Stomach (tissue), 9 donors: ENCODE results near the gene WDR7. TPM values are rescaled to one million over a fixed set of nuclear protein-coding genes. Genes with fewer than 3 reads are reported as not detected.

ENCODE experiments used
- DNase-seq, 2 donors: peaks; one replicate each; pipeline versions ENCODE4 v3.0.0 to v3.0.0-alpha.2; 2013 to 2019
- H3K27ac ChIP-seq, 5 donors: fragments of 200-600 bp in 4 of 5; sonication (generic) in 4 of 5; one replicate each; pipeline ENCODE4 v1.5.1; 2013 to 2019; ENCODE audit warnings: mild to moderate bottlenecking in 1 of 5, moderate library complexity in 1 of 5
- H3K27me3 ChIP-seq, 3 donors: fragments of 200-600 bp; sonication (generic); one replicate each; pipeline ENCODE4 v1.5.1; 2017 to 2019; ENCODE audit warnings: mixed run types in 1 of 3
- H3K36me3 ChIP-seq, 4 donors: fragments of 200-600 bp; sonication (generic); 1 replicate in 3 of 4; 2 replicates in 1 of 4; pipeline ENCODE4 v1.5.1; 2016 to 2019
- H3K4me1 ChIP-seq, 4 donors: fragments of 200-600 bp; sonication (generic); one replicate each; pipeline ENCODE4 v1.5.1; 2016 to 2019
- H3K4me3 ChIP-seq, 4 donors: fragments of 200-600 bp; sonication (generic) in 3 of 4; one replicate each; pipeline ENCODE4 v1.5.1; 2016 to 2019; ENCODE audit warnings: mild to moderate bottlenecking in 1 of 4
- H3K9me3 ChIP-seq, 4 donors: fragments of 200-600 bp; sonication (generic); one replicate each; pipeline ENCODE4 v1.5.1; 2016 to 2019
- CTCF ChIP-seq, 7 experiments: fragments of 450-650 bp in 4 of 7; fragments of 200-600 bp in 3 of 7; sonication (generic) in 3 of 7; IDR thresholded peaks; one replicate each; pipeline ENCODE4 v1.5.1; 2016 to 2019; ENCODE audit warnings: antibody characterized with exemption in 7 of 7, control low read depth in 2 of 7, mild to moderate bottlenecking in 1 of 7
- EP300 ChIP-seq: sonication (generic); formaldehyde crosslinking; IDR thresholded peaks from one replicate; pipeline ENCODE4 v1.6.1; 2017; ENCODE audit warnings: antibody characterized with exemption
- POLR2A ChIP-seq, 4 donors: fragments of 450-650 bp; IDR thresholded peaks; one replicate each; pipeline ENCODE4 v1.6.1; 2016; ENCODE audit warnings: antibody characterized with exemption in 4 of 4, control low read depth in 2 of 4, mild to moderate bottlenecking in 1 of 4, moderate library complexity in 1 of 4
- POLR2AphosphoS5 ChIP-seq, 3 donors: sonication (generic); formaldehyde crosslinking; IDR thresholded peaks; one replicate each; pipeline ENCODE4 v1.6.1; 2016; ENCODE audit warnings: antibody characterized with exemption in 3 of 3
- WGBS, 5 donors: extraction: QIAGEN DNeasy Blood & Tissue Kit in 3 of 5; methylation state at CpG; one replicate each; pipeline versions ENCODE4 v1.1.5 to v1.1.7; 2013 to 2018; 5-methylcytosine and 5-hydroxymethylcytosine counted together
- intact Hi-C: fragments of 100-400 bp; cut with DNase I; formaldehyde crosslinking; loops from one replicate; pipeline ENCODE4 v1.15.1; 2023; ENCODE audit warnings: low total_unique reads
- polyA plus RNA-seq, 3 donors: library from polyadenylated mRNA; stranded (reverse); fragments of 200-250 nt; gene quantifications; one replicate each; pipeline ENCODE4 v1.2.3, GENCODE V29; 2013
- total RNA-seq, 5 donors: library from RNA; depleted of rRNA; stranded (reverse); fragments of >200 nt; gene quantifications; one replicate each; pipeline versions ENCODE4 v1.1.0 to v1.2.3, GENCODE V29; 2014 to 2016
- donor health status: healthy with polysubstance abuse.
- donor health status: Bipolar disorder and iron deficiency.
- donor health status: healthy.

WDR7 gene
- total and polyA plus RNA-seq, 8 donors: 1.7 to 250 (median 47.2) TPM

GRCh38 chr18:56997200-56997599 lies 346.0 kb downstream of the WDR7 start:
- H3K4me3 ChIP-seq: no peak overlapping the region
- H3K36me3 ChIP-seq: no peaks in the 10 kb centered on the region
- H3K4me1 ChIP-seq: no peaks in the 10 kb centered on the region
- H3K27me3 ChIP-seq: no peaks in the 10 kb centered on the region
- 40 to 68% (median 56%) methylated on average over 2 of the region's 2 CpGs for WGBS, 5 donors
- H3K27ac ChIP-seq: no peak overlapping the region
- no peak for DNase-seq
- intact Hi-C loops: no loop called here
- no peaks in the 10 kb centered on the region for H3K9me3 ChIP-seq
- TF ChIP-seq CTCF (IDR thresholded peaks at IDR 0.05) (no peak), EP300 (no peak), POLR2AphosphoS5 (IDR thresholded peaks at IDR 0.05) (no peak), POLR2A (IDR thresholded peaks at IDR 0.05) (no peak)

- no peak overlapping the region for H3K4me3 ChIP-seq
- WGBS, 5 donors: 92 to 96% (median 95%) methylated on average over 3 of the region's 3 CpGs
- H3K9me3 ChIP-seq: no peaks in the 10 kb centered on the region
- no peak for DNase-seq
- H3K36me3 ChIP-seq: no peaks in the 10 kb centered on the region
- no peak overlapping the region for H3K27ac ChIP-seq
- intact Hi-C loops: no loop called here
- peaks cover 0 to 25% (median 17%) of the 10 kb centered on the region in 4 donors for H3K4me1 ChIP-seq
- no peaks in the 10 kb centered on the region for H3K27me3 ChIP-seq
- TF ChIP-seq CTCF (IDR thresholded peaks at IDR 0.05) (no peak), POLR2A (IDR thresholded peaks at IDR 0.05) (no peak), EP300 (no peak), POLR2AphosphoS5 (IDR thresholded peaks at IDR 0.05) (no peak)
Measured at GRCh38 chr18:56999823-57000222, 348.7 kb downstream of the WDR7 start.

- no peaks in the 10 kb centered on the region for H3K36me3 ChIP-seq
- WGBS, 5 donors: 49 to 61% (median 59%) methylated on average over 2 of the region's 2 CpGs
- no peaks in the 10 kb centered on the region for H3K9me3 ChIP-seq
- H3K27me3 ChIP-seq: no peaks in the 10 kb centered on the region
- no peak overlapping the region for H3K27ac ChIP-seq
- H3K4me3 ChIP-seq: no peak overlapping the region
- peaks cover 0 to 31% (median 19%) of the 10 kb centered on the region in 4 donors for H3K4me1 ChIP-seq
- no peak for DNase-seq
- TF ChIP-seq POLR2AphosphoS5 (IDR thresholded peaks at IDR 0.05) (no peak), EP300 (no peak), POLR2A (IDR thresholded peaks at IDR 0.05) (no peak), CTCF (IDR thresholded peaks at IDR 0.05) (no peak)
- intact Hi-C loops: no loop called here
Measured at GRCh38 chr18:57002627-57003026, 351.5 kb downstream of the WDR7 start.

- Histone ChIP-seq H3K9me3 (no peaks in the 10 kb centered on the region), H3K27ac (no peak overlapping the region), H3K4me3 (no peak overlapping the region), H3K4me1 (peaks cover 0 to 31% (median 19%) of the 10 kb centered on the region in 4 donors), H3K36me3 (no peaks in the 10 kb centered on the region), H3K27me3 (no peaks in the 10 kb centered on the region)
- DNase-seq: no peak
- intact Hi-C loops: no loop called here
- WGBS, 5 donors: 10 to 49% (median 37%) methylated on average over 2 of the region's 2 CpGs
- TF ChIP-seq POLR2AphosphoS5 (IDR thresholded peaks at IDR 0.05) (no peak), CTCF (IDR thresholded peaks at IDR 0.05) (no peak), EP300 (no peak), POLR2A (IDR thresholded peaks at IDR 0.05) (no peak)
Measured at GRCh38 chr18:57003342-57003741, 352.2 kb downstream of the WDR7 start.
